ENCODE data around the gene TSPAN18. TPM values are rescaled to one million over a fixed set of nuclear protein-coding genes. Genes with fewer than 3 reads are reported as not detected.

TSPAN18 gene
- total RNA-seq, 2 experiments from 2014 or later: not detected

GRCh38 chr11:44728491-44728910 lies 1.7 kb downstream of the TSPAN18 start:
- Histone ChIP-seq H3K9me3 (ENCODE audit: low read length) (no peaks in the 10 kb centered on the region), H3K9me2 (ENCODE audit: insufficient read depth, low read length) (no peaks in the 10 kb centered on the region), H3K27ac (ENCODE audit: low read depth, low read length, poor library complexity, severe bottlenecking) (no peak overlapping the region), H3K79me2 (ENCODE audit: insufficient read depth, low read depth, low read length) (no peaks in the 10 kb centered on the region), H3K4me3 (ENCODE audit: low read depth, low read length, poor library complexity, severe bottlenecking) (no peak overlapping the region), H2AFZ (ENCODE audit: low read length) (no peak overlapping the region), H4K20me1 (ENCODE audit: insufficient read depth, low read length) (no peaks in the 10 kb centered on the region), H3K4me1 (ENCODE audit: insufficient read depth, low read length, poor library complexity, severe bottlenecking) (peaks cover 6% of the 10 kb centered on the region), H3K36me3 (ENCODE audit: insufficient read depth, low read length) (no peaks in the 10 kb centered on the region), H3K4me2 (ENCODE audit: low read length) (no peak overlapping the region)
- POLR2A ChIA-PET: no interaction called here
- intact Hi-C loops (cut with micrococcal nuclease; ENCODE audit: unreplicated experiment): no loop called here
- TF ChIP-seq EZH2phosphoT487 (IDR thresholded peaks at IDR 0.05; ENCODE audit: borderline replicate concordance, low read depth, low read length) (no peak), CTCF (conservative IDR thresholded peaks at IDR 0.05; ENCODE audit: low read length) (no peak)
- no TSS peak for BruUV-seq (replicated peaks)
- CTCF ChIA-PET (ENCODE audit: unreplicated experiment): no interaction called here
- no peak for DNase-seq (ENCODE audit: low spot score)

- intact Hi-C loops (cut with micrococcal nuclease; ENCODE audit: unreplicated experiment): no loop called here
- H3K36me3 ChIP-seq (ENCODE audit: insufficient read depth, low read length): no peaks in the 10 kb centered on the region
- H3K79me2 ChIP-seq (ENCODE audit: insufficient read depth, low read depth, low read length): no peaks in the 10 kb centered on the region
- no peak for TF ChIP-seq CTCF (conservative IDR thresholded peaks at IDR 0.05; ENCODE audit: low read length)
- TF ChIP-seq EZH2phosphoT487 (IDR thresholded peaks at IDR 0.05; ENCODE audit: borderline replicate concordance, low read depth, low read length): no peak
- no peak overlapping the region for H3K27ac ChIP-seq (ENCODE audit: low read depth, low read length, poor library complexity, severe bottlenecking)
- no peak overlapping the region for H3K4me3 ChIP-seq (ENCODE audit: low read depth, low read length, poor library complexity, severe bottlenecking)
- H3K4me1 ChIP-seq (ENCODE audit: insufficient read depth, low read length, poor library complexity, severe bottlenecking): peaks cover 6% of the 10 kb centered on the region
- no peaks in the 10 kb centered on the region for H3K9me3 ChIP-seq (ENCODE audit: low read length)
- H2AFZ ChIP-seq (ENCODE audit: low read length): no peak overlapping the region
- CTCF ChIA-PET (ENCODE audit: unreplicated experiment): no interaction called here
- no peaks in the 10 kb centered on the region for H3K9me2 ChIP-seq (ENCODE audit: insufficient read depth, low read length)
- DNase-seq (ENCODE audit: low spot score): no peak
- BruUV-seq (replicated peaks): no TSS peak
- H4K20me1 ChIP-seq (ENCODE audit: insufficient read depth, low read length): no peaks in the 10 kb centered on the region
- POLR2A ChIA-PET: no interaction called here
- H3K4me2 ChIP-seq (ENCODE audit: low read length): no peak overlapping the region
These were observed 2.3 kb downstream of the TSPAN18 start for GRCh38 chr11:44729063-44729462.

- H3K79me2 ChIP-seq (ENCODE audit: insufficient read depth, low read depth, low read length): no peaks in the 10 kb centered on the region
- no peak overlapping the region for H3K27ac ChIP-seq (ENCODE audit: low read depth, low read length, poor library complexity, severe bottlenecking)
- ChIA-PET CTCF (ENCODE audit: unreplicated experiment) (interaction anchor here (0.6 kb wide), 2 partner anchors 13 to 131 kb away, joined by 3 to 4 read pairs; no protein-coding TSS in a partner anchor), POLR2A (interaction anchor here (0.6 to 1.2 kb wide), 2 partner anchors 9 to 909 kb away, joined by 3 read pairs; no protein-coding TSS in a partner anchor)
- no peaks in the 10 kb centered on the region for H3K36me3 ChIP-seq (ENCODE audit: insufficient read depth, low read length)
- peaks cover 6% of the 10 kb centered on the region for H3K4me1 ChIP-seq (ENCODE audit: insufficient read depth, low read length, poor library complexity, severe bottlenecking)
- no peaks in the 10 kb centered on the region for H3K9me3 ChIP-seq (ENCODE audit: low read length)
- no peaks in the 10 kb centered on the region for H3K9me2 ChIP-seq (ENCODE audit: insufficient read depth, low read length)
- H2AFZ ChIP-seq (ENCODE audit: low read length): no peak overlapping the region
- H4K20me1 ChIP-seq (ENCODE audit: insufficient read depth, low read length): no peaks in the 10 kb centered on the region
- intact Hi-C loops (cut with micrococcal nuclease; ENCODE audit: unreplicated experiment): loop anchor here (5.0 kb wide), 1 partner anchor 163 kb away; no protein-coding TSS in a partner anchor
- no TSS peak for BruUV-seq (replicated peaks)
- no peak overlapping the region for H3K4me3 ChIP-seq (ENCODE audit: low read depth, low read length, poor library complexity, severe bottlenecking)
- no peak overlapping the region for H3K4me2 ChIP-seq (ENCODE audit: low read length)
- no peak for DNase-seq (ENCODE audit: low spot score)
- no peak for TF ChIP-seq EZH2phosphoT487 (IDR thresholded peaks at IDR 0.05; ENCODE audit: borderline replicate concordance, low read depth, low read length)
- TF ChIP-seq CTCF (conservative IDR thresholded peaks at IDR 0.05; ENCODE audit: low read length): no peak
These were observed 3.0 kb downstream of the TSPAN18 start for GRCh38 chr11:44729713-44730112.
